Nephron (organoid): Measurements from ENCODE around the gene SCTR.

Experiments
- H3K27ac Mint-ChIP-seq, 3 experiments: 2 replicates each; pipeline ENCODE4 v1.8.0; 2020; ENCODE audit warnings: mixed read lengths in 3 of 3, mild to moderate bottlenecking in 2 of 3, moderate library complexity in 1 of 3
- H3K27me3 Mint-ChIP-seq: 2 replicates; pipeline ENCODE4 v1.8.0; 2021; ENCODE audit warnings: low read depth, mild to moderate bottlenecking, moderate library complexity, mixed read lengths
- H3K36me3 Mint-ChIP-seq: 2 replicates; pipeline ENCODE4 v1.8.0; 2020; ENCODE audit warnings: low read depth, mixed read lengths
- H3K4me1 Mint-ChIP-seq: 2 replicates; pipeline ENCODE4 v1.8.0; 2020; ENCODE audit warnings: mixed read lengths
- H3K4me3 Mint-ChIP-seq, 3 experiments: 2 replicates each; pipeline ENCODE4 v1.8.0; 2020; ENCODE audit warnings: mild to moderate bottlenecking in 3 of 3, mixed read lengths in 3 of 3, moderate library complexity in 2 of 3
- H3K9me3 Mint-ChIP-seq: 2 replicates; pipeline ENCODE4 v1.8.0; 2020; ENCODE audit warnings: mixed read lengths
- CTCF ChIP-seq, 3 experiments: fragments of 200-600 bp; sonication (generic); IDR thresholded peaks; one replicate each; pipeline ENCODE4 v1.5.0; 2021; ENCODE audit warnings: antibody characterized with exemption in 3 of 3; ENCODE audit not compliant: unreplicated experiment in 3 of 3

The SCTR gene

DNA sequence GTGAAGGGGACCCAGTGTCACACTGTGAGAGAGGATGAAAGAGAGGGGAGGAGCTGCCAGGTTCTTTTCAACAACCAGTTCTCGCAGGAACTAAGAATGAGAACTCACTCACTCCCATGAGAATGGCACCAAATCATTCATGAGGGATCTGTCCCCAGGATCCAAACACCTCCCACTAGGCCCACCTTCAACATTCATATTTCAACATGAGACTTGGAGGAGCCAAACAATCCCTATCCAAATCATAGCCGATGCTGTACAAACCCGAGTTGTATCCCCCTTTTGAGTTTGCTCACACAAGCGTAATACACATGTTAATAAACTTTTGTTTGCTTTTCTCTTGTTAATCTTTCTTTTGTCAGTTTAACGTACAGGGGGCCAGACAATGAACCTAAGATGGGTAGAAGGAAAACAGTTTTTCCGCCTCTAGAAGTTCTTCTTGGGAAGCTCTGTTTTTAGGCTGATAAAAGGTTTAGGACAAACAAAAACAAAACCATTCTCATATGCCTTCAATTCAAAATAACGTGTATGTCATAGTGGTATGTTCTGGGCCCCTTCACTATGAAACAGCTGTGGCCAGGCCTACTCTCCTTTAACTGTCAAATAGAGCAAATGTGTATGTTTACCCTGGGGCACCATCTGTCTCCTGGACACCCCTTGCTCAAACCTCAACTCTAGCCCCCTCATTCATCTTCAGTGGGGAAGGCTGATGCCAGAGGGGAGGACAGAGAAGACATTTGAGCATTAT lies 101.7 kb downstream of the SCTR start:
- Mint-ChIP-seq H3K27me3 (peaks cover 12% of the 10 kb centered on the region), H3K9me3 (peaks cover 6% of the 10 kb centered on the region), H3K36me3 (peaks cover 7% of the 10 kb centered on the region), H3K4me3 (no peak overlapping the region), H3K27ac (peak overlapping the region; percentile 55 to 72 (median 60)), H3K4me1 (peaks cover 22% of the 10 kb centered on the region)
- TF ChIP-seq CTCF (IDR thresholded peaks at IDR 0.05; ENCODE audit: unreplicated experiment in 3 of 3): no peak

DNA sequence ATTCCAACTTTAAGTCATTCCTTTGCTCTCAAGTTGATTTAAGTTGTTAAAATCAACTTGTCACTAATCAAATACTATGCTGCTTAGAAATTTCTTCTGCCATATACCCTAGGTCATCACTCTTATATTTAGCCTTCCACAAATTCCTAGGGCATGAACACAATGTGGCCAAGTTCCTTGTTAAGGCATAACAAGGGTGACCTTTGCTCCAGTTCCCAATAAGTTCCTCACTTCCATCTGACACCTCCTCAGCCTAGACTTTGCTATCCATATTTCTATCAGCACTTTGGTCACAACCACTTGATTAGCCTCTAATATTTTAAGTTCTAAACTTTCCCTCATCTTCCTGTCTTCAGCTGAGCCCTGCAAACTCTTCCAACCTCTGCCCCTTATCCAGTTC lies 102.5 kb downstream of the SCTR start:
- H3K4me1 Mint-ChIP-seq: peaks cover 18% of the 10 kb centered on the region
- H3K27ac Mint-ChIP-seq: no peak overlapping the region
- peaks cover 9% of the 10 kb centered on the region for H3K9me3 Mint-ChIP-seq
- no peak for TF ChIP-seq CTCF (IDR thresholded peaks at IDR 0.05; ENCODE audit: unreplicated experiment in 3 of 3)
- peaks cover 7% of the 10 kb centered on the region for H3K36me3 Mint-ChIP-seq
- H3K4me3 Mint-ChIP-seq: no peak overlapping the region
- peaks cover 4% of the 10 kb centered on the region for H3K27me3 Mint-ChIP-seq

DNA sequence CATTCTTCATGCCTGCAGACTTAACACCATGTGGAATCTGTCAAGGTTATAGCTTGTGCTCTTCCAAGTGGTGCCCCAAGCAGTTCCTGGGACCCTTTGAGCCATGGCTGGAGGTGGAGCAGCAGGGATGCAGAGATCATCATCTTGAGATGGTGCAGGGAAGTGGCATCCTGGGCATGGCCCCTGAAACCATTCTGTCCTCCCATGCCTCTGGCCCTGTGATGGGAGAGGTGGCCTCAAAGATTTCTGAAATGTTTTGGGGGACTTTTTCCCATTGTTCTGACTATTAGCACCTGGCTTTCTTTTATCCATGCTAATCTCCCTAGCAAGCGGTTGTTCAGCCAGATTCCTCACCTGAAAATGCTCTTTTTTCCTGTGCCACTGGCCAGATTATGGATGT lies 103.0 kb downstream of the SCTR start:
- no peak for TF ChIP-seq CTCF (IDR thresholded peaks at IDR 0.05; ENCODE audit: unreplicated experiment in 3 of 3)
- H3K4me3 Mint-ChIP-seq: no peak overlapping the region

DNA sequence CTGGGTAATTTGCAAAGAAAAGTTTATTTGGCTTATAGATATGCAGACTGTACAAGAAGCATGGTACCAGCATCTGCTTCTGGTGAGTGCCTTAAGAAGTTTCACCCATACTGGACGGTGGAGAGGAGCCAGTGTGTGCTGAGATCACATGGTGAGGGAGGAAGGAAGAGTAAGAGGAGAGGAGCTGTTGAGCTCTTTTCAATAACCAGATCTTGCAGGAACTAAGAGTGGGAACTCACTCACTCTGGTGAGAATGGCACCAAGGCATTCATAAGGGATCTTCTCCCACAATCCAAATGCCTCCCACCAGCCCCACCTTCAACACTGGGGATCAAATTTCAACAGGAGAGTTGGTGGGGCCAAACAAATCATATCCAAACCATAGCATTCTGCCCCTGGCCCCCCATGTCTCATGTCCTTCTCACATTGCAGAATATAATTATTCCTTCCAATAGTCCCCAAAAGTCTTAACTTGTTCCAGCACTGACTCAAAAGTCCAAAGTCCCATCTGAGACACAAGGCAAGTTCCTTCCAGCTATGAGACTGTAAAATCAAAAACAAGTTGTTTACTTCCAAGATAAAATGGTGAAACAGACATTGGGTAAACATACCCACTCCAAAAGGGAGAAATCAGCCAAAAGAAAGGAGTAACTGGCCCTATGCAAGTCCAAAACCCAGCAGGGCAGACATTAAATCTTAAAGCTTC lies 104.3 kb downstream of the SCTR start:
- Mint-ChIP-seq H3K36me3 (peaks cover 7% of the 10 kb centered on the region), H3K27me3 (peaks cover 4% of the 10 kb centered on the region), H3K9me3 (peaks cover 9% of the 10 kb centered on the region), H3K27ac (peak overlapping the region in 2 of 3 experiments; percentile 2 to 14), H3K4me1 (peaks cover 18% of the 10 kb centered on the region), H3K4me3 (no peak overlapping the region)
- no peak for TF ChIP-seq CTCF (IDR thresholded peaks at IDR 0.05; ENCODE audit: unreplicated experiment in 3 of 3)

More for the DNA sequence above, 103.0 kb downstream of the SCTR start:
- Mint-ChIP-seq H3K4me1 (peaks cover 18% of the 10 kb centered on the region), H3K36me3 (peaks cover 7% of the 10 kb centered on the region), H3K27me3 (peaks cover 4% of the 10 kb centered on the region), H3K27ac (no peak overlapping the region), H3K9me3 (peaks cover 9% of the 10 kb centered on the region)

- no peak for TF ChIP-seq CTCF (IDR thresholded peaks at IDR 0.05; ENCODE audit: unreplicated experiment in 3 of 3)
- peaks cover 7% of the 10 kb centered on the region for H3K36me3 Mint-ChIP-seq
- H3K9me3 Mint-ChIP-seq: peaks cover 13% of the 10 kb centered on the region
- H3K27ac Mint-ChIP-seq: no peak overlapping the region
- H3K4me1 Mint-ChIP-seq: peaks cover 18% of the 10 kb centered on the region
- no peak overlapping the region for H3K4me3 Mint-ChIP-seq
- H3K27me3 Mint-ChIP-seq: peaks cover 4% of the 10 kb centered on the region
Observed at GRCh38 chr2:119419065-119419464, 105.2 kb downstream of the SCTR start.
